Measurements from ENCODE around the gene CDK3.
A peak's percentile ranks its signal among the peaks of the same experiment; 100 is the strongest.

CDK3 gene

DNA sequence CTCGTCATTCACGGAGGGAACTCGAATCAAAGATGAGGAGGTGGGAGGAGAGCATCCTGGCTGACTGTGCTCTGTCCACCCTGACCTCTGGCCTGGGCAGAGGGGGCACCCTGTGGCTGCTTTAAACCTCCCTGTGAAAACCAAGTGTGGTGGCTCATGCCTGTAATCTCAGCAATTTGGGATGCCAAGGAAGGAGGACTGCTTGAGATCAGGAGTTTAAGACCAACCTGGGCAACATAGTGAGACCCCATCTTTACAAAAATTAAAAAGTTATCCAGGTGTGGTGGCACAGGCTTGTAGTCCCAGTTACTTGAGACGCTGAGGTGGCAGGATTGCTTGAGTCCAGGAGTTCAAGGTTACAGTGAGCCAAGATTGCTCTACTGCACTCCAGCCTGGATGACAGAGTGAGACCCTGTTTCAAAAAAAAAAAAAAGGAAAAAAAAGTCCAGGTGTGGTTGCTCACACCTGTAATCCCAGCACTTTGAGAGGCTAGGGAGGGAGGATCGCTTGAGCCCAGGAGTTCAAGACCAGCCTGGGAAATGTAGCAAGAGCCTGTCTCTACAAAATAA, 5.8 kb upstream of the CDK3 start:
- no peak for DNase-seq

DNA sequence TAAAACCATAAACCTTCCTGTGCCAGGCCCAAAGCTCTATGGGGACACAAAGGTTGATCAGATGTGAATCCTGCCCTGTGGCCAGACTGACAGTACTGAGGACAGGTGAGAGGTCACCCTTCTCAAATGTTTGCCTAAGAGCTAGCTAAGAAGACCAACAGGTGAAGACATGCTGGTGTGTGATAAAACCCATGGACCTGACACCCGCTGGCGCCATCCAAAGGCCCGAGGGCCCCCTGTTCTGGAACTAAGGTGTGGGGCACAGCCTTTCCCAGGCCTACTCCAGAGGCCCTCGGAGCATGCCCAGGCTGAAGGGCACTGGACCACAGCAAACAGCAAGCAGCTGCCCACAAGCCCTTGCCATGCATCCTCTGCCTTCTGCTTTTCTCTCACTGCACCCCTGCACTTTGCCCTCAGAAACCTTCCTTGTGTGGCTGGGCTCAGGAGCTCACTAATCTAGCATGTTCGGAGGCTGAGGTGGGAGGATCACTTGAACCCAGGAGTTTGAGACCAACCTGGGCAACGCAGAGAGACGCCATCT, 5.2 kb upstream of the CDK3 start:
- DNase-seq: no peak

DNA sequence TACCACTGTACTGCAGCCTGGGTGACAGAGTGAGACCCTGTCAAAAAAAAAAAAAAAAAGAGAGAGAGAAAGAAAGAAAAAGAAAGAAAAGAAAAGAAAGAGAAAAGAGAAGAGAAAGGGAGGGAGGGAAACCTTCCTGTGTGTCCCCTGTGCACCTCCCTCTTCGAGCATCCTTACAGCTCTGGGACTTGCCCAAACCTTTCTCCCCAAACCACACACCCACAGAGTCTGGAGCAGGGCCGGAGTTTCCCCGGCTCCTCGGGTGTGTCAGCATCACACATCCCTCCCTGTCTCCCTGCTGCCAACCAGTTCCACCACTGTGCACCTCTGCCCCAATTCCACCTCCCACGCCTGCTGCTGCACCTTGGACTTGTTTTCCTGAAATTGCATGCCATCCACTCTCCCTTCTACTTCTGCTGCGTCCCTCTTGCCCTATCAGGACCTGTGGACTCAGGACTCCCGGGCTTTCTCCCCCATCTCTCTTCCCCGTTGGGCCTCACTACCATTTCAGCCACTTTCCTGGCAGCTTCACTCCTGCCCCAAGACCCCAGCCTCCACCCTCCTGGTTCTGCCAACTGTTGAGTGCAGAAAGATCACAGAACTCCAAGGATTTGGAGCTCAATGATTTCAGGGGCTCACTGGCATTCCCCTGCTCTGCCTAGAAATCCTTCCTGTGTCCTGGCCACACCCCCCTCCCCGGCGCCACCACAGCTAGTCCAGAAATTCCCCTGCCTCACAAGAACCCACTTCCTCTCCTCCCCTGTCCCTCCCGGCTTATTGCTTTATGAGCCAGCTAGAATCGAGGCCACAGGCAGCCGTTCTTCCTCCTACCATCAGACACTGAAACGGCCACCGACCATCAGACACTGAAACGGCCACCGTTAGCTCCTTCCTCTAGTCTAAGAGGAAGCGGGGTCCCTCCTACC, 3.7 kb upstream of the CDK3 start:
- DNase-seq: peak; percentile 47

DNA sequence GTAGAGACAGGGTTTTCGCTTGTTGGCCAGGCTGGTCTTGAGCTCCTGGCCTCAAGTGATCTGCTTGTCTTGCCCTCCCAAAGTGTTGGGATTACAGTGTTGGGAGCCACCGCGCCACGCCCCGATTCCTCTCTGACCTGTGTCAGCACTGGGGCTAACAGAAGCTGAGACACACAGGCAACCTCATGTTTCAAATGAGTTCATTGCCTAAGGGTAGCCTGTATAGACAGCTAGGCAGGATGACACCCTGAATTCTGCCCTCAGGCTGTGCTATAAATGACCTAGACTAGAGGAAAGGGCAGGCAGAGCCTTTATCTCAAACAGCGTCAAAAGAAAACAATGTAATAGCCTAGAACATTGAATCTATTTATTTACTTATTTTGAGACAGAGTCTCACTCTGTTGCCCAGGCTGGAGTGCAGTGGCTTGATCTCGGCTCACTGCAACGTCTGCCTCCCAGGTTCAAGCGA, 2.3 kb upstream of the CDK3 start:
- DNase-seq: no peak

DNA sequence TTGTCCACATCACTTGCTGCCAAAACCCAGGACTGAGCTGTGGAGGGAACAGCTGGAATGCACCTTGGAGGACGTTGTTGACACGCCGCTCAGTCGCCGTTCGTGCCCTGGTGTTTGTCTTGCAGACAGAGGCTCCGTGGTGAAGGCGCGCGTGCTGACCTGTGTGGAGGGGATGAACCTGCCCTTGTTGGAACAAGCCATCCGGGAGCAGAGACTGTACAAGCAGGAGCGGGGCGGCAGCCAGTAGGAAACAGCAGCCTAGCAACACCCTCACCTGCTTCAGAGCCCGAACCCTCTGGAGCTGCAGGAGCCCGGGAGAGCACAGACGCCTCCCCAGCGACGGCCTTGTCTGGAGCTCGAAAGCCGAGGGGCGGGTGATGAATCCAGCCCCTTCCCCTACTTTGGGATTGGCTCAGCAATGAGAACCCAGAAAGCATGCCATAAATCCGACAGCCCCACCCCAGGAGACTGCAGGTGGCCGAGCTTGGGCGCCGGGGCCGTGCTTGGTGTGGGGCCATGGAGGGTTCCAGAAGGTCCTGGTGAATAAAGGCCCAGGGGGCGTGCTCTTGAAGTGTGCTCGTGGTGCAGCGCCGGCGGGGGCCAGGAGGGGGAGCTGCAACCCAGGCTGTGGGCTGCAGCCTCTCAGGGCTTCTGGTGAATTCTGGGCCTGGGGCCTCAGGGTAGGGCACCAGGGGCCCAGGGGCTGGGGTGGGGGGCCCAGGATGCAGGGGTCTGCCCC, 470 bp upstream of the CDK3 start:
- DNase-seq: peak; percentile 76

DNA sequence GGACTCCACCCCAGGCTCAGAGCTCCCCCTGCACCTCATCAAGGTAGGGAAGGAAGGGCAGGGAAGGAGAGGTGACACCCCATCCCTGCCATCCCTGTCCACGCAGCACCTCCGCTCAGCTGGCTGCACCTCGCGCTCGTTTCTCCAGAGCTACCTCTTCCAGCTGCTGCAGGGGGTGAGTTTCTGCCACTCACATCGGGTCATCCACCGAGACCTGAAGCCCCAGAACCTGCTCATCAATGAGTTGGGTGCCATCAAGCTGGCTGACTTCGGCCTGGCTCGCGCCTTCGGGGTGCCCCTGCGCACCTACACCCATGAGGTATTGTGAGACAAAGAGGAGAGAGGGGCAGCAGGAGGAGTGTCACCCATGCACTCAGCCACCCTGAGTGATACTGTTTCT, 1.4 kb downstream of the CDK3 start:
- DNase-seq: no peak

DNA sequence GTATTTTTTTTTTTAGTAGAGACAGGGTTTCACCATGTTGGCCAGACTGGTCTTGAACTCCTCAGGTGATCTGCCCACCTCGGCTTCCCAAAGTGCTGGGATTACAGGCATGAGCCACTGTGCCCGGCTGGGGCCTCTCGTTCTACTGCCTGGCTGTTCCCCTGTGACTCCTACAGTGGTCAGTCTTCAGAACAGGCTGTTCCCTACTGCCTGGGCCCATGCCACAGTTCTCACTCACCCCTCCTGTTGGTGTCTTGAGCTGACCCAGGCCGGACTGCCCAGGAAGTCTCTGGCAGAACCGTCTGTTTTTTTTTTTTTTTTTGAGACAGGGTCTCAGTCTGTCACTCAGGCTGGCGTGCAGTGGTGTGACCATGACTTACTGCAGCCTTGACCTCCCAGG, 3.3 kb downstream of the CDK3 start:
- DNase-seq: no peak

DNA sequence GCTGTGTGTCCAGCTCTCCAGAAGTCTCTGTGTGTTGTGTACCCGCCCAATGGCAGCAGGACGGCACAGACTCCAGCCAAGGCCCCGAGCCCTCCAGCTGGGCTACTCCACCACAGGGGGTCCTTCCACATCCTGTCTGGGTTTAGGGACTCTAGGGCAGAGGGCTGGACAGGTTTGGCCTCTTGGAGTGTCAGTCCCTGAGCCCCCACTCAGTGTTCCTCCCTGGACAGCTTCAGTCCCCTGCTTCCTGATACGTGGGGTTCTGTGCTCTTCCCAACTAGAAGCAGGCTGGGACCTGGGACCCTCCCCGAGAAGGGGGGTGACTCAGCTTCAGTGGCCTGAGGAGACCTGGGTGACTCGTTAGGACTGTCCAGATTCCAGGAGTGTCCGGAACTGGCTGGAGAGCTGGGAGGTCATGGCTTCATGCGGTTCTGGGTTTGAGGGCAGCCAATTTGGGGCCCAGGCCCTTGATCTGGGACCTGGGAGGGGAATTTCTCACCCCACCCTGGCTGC, 4.2 kb downstream of the CDK3 start:
- no peak for DNase-seq

DNA sequence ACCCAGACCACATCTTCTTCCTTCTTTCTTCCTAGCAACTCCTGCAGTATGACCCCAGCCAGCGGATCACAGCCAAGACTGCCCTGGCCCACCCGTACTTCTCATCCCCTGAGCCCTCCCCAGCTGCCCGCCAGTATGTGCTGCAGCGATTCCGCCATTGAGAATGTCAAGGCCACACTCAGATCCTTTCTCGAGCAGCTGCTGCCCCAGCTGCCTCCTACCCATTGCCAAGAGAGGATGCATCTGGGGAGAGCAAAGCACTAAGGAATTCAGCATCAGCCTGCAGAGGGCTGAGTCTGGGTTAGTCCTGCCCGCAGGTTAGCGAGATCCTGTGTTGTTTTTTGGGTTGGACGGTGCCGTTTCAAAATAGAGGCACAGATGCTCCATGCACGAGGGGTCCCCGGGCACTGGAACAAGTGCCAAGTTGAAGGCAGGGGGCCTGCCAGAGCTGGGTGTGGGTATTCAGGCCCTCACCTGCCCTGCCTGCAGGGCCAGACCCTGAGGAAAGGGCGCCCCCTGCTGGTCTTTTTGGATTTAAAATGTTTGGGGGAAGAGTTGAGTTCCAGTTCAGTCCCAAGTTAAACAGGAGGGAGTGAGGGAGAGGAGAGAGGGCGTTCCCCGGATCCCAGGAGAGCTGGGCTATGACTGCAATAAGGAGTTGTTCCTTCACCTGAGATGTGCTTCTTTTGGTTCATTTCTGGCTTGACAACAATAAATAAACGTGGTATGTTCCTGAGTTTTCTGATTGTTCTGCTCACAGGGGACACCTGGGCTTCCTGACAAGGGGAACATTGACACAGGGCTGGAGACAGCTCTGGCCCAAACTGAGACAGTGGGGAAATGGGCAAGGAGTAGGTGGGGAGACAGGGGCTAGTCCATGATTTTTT, 4.9 kb downstream of the CDK3 start:
- peak; percentile 90 for DNase-seq

DNA sequence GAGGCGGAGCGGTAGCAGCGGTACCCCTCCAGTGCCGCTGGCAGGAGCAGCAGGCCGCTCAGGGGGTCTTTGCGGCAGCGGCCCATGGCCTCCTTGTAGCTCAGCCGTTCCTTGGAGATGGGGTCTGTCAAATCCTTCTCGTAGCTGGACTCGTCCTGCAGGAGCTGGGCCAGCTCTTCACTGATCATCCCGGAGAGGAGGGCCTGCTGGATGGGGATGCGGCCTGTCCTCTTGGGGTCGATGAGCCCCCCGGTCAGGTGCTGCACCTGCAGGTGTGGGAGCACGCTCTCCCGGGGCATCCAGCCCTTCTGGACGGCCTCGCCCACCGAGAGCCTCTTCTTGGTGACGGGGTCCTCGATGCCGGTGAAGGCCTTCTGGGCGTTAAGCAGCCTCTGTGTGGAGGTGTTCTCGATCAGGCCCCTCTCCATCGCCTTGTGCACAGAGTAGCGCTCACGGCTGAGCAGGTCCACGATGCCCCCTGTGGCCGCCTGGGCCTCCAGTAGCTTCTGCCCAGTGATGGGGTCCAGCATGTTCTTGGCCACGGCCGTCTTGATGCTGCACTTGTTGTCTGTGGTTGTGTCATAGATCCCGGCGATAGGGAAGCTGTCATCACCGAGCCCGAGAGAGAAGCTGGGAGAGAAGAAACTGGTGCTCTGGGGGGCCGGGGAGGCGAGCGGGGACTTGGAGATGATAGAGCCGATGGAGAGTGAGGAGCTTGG, 6.6 kb downstream of the CDK3 start:
- no peak for DNase-seq

DNA sequence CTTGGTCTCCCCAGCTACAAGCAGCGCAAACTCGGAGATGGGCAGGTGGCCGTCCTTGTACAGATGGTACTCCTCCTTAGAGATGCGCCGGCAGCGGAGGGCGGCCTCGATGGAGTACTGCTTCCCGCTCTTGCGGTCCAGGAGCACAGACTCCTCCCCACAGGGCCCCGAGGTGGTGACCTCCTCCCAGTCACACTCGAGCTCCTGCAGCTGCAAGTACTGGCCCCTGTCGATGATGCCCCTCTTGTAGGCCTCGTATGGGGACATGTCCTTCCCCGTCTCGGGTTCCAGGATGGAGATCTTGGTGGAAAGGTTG, 7.2 kb downstream of the CDK3 start:
- DNase-seq: no peak

DNA sequence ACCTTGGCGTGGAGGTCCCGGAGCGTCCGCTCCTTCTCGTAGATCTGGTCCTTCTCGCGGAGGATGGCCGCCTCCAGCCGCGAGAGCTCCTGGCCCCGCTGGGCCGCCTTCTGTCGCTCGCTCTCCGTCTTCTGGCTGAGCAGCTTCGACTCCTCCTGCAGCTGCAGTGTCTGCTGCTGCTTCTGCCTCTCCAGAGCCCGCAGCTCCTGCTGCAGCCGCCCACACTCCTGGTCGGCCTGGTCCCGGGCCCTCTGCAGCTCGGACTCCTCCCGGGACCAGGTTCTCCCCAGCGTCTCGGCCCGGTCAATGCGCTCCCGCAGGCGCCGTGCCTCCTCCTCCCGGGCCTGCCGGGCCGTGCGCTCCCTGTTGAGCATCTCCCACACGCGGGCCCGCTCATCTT, 7.6 kb downstream of the CDK3 start:
- DNase-seq: no peak

DNA sequence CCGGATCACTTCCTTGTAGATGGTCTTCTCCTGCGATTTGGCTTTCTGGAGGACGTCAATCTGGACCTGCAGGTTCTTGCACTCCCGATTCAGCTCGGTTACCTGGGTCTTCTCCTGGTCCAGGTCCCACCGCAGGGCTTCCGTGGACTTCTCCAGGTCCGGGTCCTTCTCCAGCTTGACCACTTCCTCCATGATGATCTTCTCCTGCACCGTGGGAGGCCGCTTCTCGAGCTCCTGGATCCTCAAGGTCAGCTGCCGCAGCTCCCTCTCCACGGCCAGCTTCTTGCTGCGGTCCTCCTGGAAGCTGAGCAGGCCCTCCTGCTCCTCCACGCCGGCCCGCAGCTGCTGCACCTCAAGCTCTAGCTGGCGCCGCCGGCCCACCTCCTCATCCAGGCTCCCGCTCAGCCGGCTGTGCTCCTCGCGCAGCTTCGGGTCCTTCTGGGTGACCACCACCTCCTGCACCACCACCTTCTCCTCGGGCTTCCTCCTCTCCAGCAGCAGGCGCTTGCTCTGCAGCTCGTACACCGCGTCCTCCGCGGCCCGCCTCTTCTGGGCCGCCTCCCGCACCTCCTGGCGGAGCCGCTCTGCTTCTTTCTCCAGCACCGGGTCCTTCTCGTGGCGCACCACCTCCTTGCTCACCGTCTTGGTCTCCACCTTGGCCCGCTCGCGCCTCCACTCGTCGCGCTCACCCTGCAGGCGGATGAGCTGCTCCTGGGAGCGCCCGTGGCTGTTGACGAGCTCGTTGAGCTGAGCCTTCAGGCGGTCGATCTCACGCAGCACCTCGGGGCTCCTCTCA, 8.2 kb downstream of the CDK3 start:
- no peak for DNase-seq

DNA sequence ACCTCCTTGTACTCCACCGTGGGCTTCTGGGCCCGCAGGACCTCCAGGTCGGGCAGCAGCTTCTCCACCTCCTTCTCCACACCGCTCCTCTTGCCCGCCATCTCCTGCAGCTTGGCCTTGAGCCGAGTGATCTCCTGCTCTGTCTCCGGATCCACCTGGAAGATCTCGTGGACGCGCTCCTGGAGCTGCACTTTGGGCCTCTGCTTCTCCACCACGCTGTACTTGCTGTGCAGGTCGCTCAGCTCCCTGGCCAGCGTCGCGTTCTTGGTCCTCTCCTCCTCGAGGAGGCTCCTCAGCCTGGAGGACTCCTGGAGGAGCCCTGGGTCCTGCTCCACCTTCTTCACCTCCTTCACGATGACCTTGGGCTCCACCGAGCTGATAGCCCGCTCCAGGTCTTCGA, 8.8 kb downstream of the CDK3 start:
- no peak for DNase-seq

DNA sequence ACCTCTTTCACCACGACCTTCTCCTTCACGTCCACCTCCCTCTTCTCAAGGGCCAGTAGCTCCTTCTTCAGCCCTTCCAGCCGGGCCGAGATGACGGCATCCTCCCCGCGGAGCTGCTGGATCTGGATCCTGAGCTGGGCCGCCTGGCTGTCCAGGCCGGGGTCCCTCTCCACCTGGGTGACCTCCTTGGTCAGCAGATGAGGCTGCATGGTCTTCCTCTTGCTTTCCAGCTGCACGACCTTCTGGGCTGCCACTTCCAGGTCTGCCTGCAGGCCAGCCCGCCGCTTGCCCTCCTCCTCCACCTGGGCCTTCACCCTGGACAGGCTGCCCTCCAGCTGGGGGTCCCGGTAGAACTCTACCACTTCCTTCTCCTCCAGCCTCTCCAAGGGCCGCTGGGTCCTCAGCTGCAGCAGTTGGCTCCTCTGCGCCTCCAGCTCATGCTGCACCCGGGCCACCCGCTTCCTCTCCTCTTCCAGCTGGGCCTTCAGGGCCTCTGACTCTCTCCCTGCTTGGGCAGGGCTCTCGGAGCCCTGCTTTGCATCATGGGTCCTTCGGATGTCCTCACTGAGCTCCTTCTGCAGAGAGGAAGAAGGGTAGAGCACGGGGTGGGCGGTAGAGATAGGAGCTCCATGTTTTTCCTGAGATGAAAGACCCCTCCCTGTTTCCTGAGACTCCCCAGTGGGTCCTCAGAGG, 9.5 kb downstream of the CDK3 start:
- DNase-seq: no peak

DNA sequence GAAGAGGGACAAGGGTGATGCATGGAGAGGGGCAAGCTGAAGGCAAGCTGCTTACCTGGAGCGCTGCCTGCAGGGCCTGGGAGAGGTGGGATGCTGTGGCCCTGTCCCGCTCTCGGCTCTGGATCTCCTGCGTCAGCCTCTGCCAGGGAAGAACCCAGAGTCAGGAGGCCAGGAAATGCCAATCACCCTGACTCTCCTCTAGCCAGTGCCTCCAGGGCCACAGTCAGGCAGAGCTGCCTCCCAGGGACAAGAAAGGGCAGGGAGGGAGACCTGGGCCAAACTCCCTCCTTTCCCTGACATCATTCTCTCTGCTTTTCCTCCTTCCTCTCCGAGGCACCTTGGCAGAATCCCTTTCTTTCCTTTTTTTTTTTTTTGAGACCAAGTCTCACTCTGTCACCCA, 11.3 kb downstream of the CDK3 start:
- DNase-seq: no peak

DNA sequence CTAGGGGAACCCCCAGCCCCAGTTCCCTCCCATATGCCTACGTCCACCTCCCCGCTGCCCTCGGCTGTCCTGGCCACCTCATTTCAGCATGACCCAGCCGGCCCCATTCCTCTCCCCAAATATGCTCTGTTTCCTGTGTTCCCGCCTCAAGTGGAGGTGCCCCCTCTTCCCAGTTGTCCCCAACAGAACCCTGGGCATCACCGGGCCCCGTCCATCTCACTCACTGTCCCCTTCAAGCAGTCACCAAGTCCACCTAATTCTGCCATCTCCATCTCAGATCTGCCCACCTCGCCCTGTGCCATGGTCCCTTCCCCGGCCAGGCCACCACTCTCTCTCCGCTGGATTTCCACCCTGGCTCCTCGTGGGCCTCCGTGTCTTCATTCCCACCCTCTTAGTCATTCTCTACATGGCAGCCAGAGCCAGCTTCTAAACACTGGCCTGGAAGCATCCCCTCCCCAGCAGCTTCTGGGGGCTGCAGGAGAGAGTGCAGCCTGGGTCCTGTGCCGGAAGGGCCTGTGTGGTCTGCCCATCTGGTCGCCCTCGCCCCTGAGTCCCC, 12.8 kb downstream of the CDK3 start:
- DNase-seq: no peak

DNA sequence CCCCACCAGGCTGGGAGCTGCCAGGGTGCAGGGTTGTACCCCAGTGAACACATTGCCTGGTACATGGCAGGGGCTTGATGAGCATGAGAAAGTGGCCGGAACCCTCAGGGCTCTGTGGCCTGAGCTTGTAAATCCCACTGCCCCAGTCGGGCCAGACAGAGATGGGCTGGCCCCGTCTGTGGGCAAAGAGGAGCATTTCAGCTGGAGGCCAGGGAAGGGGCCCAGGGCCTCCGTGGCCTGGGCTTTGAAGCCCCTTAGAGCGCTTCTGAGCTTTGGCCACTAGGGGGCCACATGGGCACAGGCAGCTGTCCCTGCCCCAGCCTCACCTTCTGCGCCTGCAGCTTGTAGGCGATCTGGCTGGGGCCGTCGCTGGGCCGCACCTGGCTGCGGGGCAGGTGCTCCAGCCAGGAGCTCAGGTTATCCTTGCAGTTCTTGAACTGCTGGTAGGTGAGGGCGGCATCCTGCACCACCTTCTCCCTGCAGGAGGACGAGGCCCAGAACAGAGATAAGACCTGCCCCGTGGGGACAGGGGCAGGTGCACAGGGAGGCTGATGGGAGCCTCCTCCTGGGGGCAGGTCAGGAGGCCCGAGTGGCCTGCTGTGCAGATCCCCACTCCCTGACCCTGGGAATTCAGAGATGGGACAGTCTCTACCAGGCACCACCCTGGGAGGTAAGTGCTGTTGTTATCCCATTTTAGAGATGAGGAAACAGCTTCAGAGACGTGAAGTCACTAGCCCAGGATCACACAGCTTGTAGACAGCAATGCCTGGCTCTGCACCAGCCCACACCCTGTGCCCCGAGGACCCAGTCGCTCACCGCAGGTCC, 13.7 kb downstream of the CDK3 start:
- peak; percentile 86 for DNase-seq

DNA sequence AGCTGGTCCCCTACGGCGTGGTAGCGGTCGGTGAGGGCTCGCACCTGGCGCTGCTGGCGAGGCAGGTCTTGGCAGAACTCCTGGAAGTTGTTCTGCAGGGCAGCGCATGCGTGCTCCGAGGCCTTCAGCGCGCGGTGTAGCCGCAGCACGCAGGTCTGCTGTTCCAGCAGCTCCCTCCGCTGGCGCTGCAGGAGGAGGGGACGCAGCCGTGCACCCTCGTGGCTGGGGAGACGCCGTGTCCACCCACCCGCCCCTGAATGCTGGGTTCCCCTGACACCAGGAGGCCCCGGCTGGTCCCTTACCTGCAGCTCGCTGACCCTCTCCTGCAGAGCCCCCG, 14.2 kb downstream of the CDK3 start:
- DNase-seq: no peak
